GM23338 (cell line): Measurements from ENCODE around the gene MIEN1. TPM values are rescaled to one million over a fixed set of nuclear protein-coding genes. Genes with fewer than 3 reads are reported as not detected.
"Not testable (repeated sequence)": the region's sequence is repeated elsewhere in the genome, so short reads cannot be mapped to it uniquely, and the experiment has no call there.

Experiments
- ATAC-seq: fragments of 200-7000 bp; cut with Tn5 transposase; 3 replicates; pipeline ENCODE4 v1.9.1; 2020
- DNase-seq: peaks from one replicate; pipeline ENCODE4 v3.0.0-alpha.2; 2015; ENCODE audit warnings: low spot score
- H2AFZ ChIP-seq: fragments of 200-600 bp; sonication (generic); 2 replicates; pipeline ENCODE4 v1.8.0; 2016; ENCODE audit warnings: antibody characterized with exemption, mild to moderate bottlenecking, moderate library complexity
- H3F3A ChIP-seq: fragments of 200-600 bp; sonication (generic); replicated peaks from 2 replicates; pipeline ENCODE4 v1.8.0; 2017; ENCODE audit warnings: antibody characterized with exemption, mixed run types, low read depth
- H3K27ac ChIP-seq: fragments of 200-600 bp; sonication (generic); 2 replicates; pipeline ENCODE4 v1.6.1; 2016; ENCODE audit warnings: low read depth
- H3K27me3 ChIP-seq: fragments of 200-600 bp; sonication (generic); 2 replicates; pipeline ENCODE4 v1.8.0; 2016; ENCODE audit warnings: mild to moderate bottlenecking, mixed run types, moderate library complexity; ENCODE audit not compliant: insufficient read depth
- H3K36me3 ChIP-seq: fragments of 200-600 bp; sonication (generic); 2 replicates; pipeline ENCODE4 v1.8.0; 2016; ENCODE audit warnings: mild to moderate bottlenecking; ENCODE audit not compliant: insufficient read depth
- H3K4me1 ChIP-seq: fragments of 200-600 bp; sonication (generic); 2 replicates; pipeline ENCODE4 v1.8.0; 2016; ENCODE audit warnings: mild to moderate bottlenecking, moderate library complexity; ENCODE audit not compliant: insufficient read depth
- H3K4me2 ChIP-seq: fragments of 200-600 bp; sonication (generic); 2 replicates; pipeline ENCODE4 v1.7.1; 2017; ENCODE audit warnings: mixed run types
- H3K4me3 ChIP-seq: fragments of 200-600 bp; sonication (generic); 2 replicates; pipeline ENCODE4 v1.6.1; 2016; ENCODE audit warnings: mixed run types
- H3K79me2 ChIP-seq: fragments of 200-600 bp; sonication (generic); replicated peaks from 2 replicates; pipeline ENCODE4 v1.8.0; 2017; ENCODE audit warnings: mild to moderate bottlenecking; ENCODE audit not compliant: insufficient read depth
- H3K9me2 ChIP-seq: fragments of 200-600 bp; sonication (generic); 2 replicates; pipeline ENCODE4 v1.8.0; 2017; ENCODE audit not compliant: insufficient read depth
- H4K20me1 ChIP-seq: fragments of 200-600 bp; sonication (generic); replicated peaks from 2 replicates; pipeline ENCODE4 v1.8.0; 2017; ENCODE audit warnings: mild to moderate bottlenecking; ENCODE audit not compliant: insufficient read depth
- H3K27ac Mint-ChIP-seq: 2 replicates; pipeline ENCODE4 v1.8.0; 2020; ENCODE audit warnings: inconsistent platforms, mild to moderate bottlenecking, moderate library complexity, mixed read lengths
- H3K27me3 Mint-ChIP-seq: 3 replicates; pipeline ENCODE4 v1.8.0; 2022; ENCODE audit warnings: low read depth, mild to moderate bottlenecking, moderate library complexity, mixed read lengths, inconsistent platforms; ENCODE audit not compliant: insufficient read depth, poor library complexity
- H3K36me3 Mint-ChIP-seq: 3 replicates; pipeline ENCODE4 v1.8.0; 2021; ENCODE audit warnings: low read depth, mild to moderate bottlenecking, inconsistent platforms, moderate library complexity, mixed read lengths
- H3K4me1 Mint-ChIP-seq: 3 replicates; pipeline ENCODE4 v1.8.0; 2020; ENCODE audit warnings: mild to moderate bottlenecking, inconsistent platforms, mixed read lengths
- H3K4me3 Mint-ChIP-seq: 3 replicates; pipeline ENCODE4 v1.8.0; 2021; ENCODE audit warnings: moderate library complexity, mild to moderate bottlenecking, inconsistent platforms, mixed read lengths
- H3K9me3 Mint-ChIP-seq: 3 replicates; pipeline ENCODE4 v1.8.0; 2020; ENCODE audit warnings: moderate library complexity, mild to moderate bottlenecking, inconsistent platforms, mixed read lengths
- CREB1 ChIP-seq: fragments of 250-450 bp; sonication (Bioruptor Pico); IDR thresholded peaks from 2 replicates; pipeline ENCODE4 v1.5.0; 2020; ENCODE audit warnings: low read depth, mild to moderate bottlenecking, moderate library complexity
- EZH2 ChIP-seq: fragments of 200-600 bp; sonication (generic); IDR thresholded peaks from one replicate; pipeline ENCODE4 v1.8.0; 2017; ENCODE audit warnings: antibody characterized with exemption, mild to moderate bottlenecking, low read depth; ENCODE audit not compliant: unreplicated experiment
- EZH2phosphoT487 ChIP-seq: fragments of 200-600 bp; sonication (generic); IDR thresholded peaks from one replicate; pipeline ENCODE4 v1.8.1; 2018; ENCODE audit warnings: antibody characterized with exemption; ENCODE audit not compliant: unreplicated experiment
- JUNB ChIP-seq: IDR thresholded peaks from one replicate; pipeline ENCODE4 v1.6.1; 2016; ENCODE audit warnings: antibody characterized with exemption; ENCODE audit not compliant: unreplicated experiment
- STAT1 ChIP-seq: IDR thresholded peaks from one replicate; pipeline ENCODE4 v1.6.1; 2016; ENCODE audit warnings: antibody characterized with exemption; ENCODE audit not compliant: unreplicated experiment
- polyA plus RNA-seq: library from polyadenylated mRNA; unstranded; fragments of >200 nt; fragmentation: Nextera tagmentation; extraction: Ambion mirVana; gene quantifications from 2 replicates; pipeline ENCODE4 v1.2.1, GENCODE V29; 2016
- total RNA-seq: library from RNA; depleted of rRNA; stranded (reverse); fragments of >200 nt; shearing (Covaris generic); gene quantifications from 2 replicates; pipeline ENCODE4 v1.2.3, GENCODE V29; 2014
- TF ChIP-seq, protein P1 (sequence below), 2 experiments: fragments of 200-600 bp in 1 of 2; sonication (generic) in 1 of 2; conservative IDR thresholded peaks; 2 replicates each; pipeline versions ENCODE4 v1.5.1 to v1.6.1; 2016 to 2017; ENCODE audit warnings: antibody characterized with exemption in 2 of 2, low read depth in 2 of 2, mild to moderate bottlenecking in 2 of 2, moderate library complexity in 1 of 2
- TF ChIP-seq, protein P2 (sequence below): fragments of 250-450 bp; sonication (Bioruptor Pico); IDR thresholded peaks from 2 replicates; pipeline ENCODE4 v1.5.0; 2020; ENCODE audit warnings: mild to moderate bottlenecking, moderate library complexity
- TF ChIP-seq, protein P3 (sequence below): IDR thresholded peaks from 2 replicates; pipeline ENCODE4 v1.6.1; 2016; ENCODE audit warnings: antibody characterized with exemption

Gene MIEN1
- total and polyA plus RNA-seq, 2 experiments from 2014 or later = 37.1 to 91.8 TPM

DNA sequence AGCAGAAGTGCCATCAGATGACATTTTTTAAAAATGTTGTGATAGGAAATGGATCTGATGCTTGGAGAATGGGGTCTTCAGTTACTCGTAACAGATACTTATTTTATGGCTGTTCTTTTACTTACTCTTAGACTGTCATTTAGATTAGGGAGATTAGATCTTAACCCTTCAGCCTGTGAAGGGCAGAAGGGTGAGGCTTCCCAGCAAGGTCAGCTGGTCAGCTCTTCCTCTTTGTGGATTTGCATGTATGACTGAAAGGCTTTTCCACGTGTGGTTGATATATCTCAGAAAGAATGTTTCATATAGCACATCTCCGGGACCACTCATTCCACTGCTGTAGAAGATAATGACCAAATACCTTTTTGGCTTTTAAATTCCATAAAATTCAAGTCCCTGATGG, 34.8 kb upstream of the MIEN1 start (continued):
- TF ChIP-seq, protein P1, sequence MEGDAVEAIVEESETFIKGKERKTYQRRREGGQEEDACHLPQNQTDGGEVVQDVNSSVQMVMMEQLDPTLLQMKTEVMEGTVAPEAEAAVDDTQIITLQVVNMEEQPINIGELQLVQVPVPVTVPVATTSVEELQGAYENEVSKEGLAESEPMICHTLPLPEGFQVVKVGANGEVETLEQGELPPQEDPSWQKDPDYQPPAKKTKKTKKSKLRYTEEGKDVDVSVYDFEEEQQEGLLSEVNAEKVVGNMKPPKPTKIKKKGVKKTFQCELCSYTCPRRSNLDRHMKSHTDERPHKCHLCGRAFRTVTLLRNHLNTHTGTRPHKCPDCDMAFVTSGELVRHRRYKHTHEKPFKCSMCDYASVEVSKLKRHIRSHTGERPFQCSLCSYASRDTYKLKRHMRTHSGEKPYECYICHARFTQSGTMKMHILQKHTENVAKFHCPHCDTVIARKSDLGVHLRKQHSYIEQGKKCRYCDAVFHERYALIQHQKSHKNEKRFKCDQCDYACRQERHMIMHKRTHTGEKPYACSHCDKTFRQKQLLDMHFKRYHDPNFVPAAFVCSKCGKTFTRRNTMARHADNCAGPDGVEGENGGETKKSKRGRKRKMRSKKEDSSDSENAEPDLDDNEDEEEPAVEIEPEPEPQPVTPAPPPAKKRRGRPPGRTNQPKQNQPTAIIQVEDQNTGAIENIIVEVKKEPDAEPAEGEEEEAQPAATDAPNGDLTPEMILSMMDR (conservative IDR thresholded peaks at IDR 0.05; ENCODE audit: low read depth in 2 of 2) = no peak
- TF ChIP-seq STAT1 (no peak), JUNB (no peak)

DNA sequence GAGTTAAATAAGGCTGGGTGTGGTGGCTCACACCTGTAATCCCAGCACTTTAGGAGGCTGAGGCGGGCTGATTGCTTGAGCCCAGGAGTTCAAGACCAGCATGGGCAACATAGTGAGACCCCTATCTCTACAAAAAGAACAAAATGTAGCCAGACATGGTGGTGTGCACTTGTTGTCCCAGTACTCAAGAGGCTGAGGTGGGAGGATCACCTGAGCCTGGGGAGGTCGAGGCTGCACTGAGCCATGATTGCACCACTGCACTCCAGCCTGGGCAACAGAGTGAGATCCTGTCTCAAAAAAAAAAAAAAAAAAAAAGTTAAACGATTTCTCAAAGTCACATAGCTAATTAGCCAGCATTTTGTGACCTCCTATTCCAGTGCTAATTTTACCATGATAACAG, 33.8 kb upstream of the MIEN1 start:
- not testable (repeated sequence) for H3K4me1 ChIP-seq, H3K9me3 Mint-ChIP-seq, H2AFZ ChIP-seq, H3K36me3 Mint-ChIP-seq, H3K4me2 ChIP-seq, H3K4me3 ChIP-seq, H3K27me3 ChIP-seq, H3K36me3 ChIP-seq, H3K27me3 Mint-ChIP-seq, H3F3A ChIP-seq, DNase-seq, H3K27ac ChIP-seq, H4K20me1 ChIP-seq, H3K27ac Mint-ChIP-seq, H3K4me3 Mint-ChIP-seq, H3K79me2 ChIP-seq, H3K9me2 ChIP-seq, H3K4me1 Mint-ChIP-seq, ATAC-seq

DNA sequence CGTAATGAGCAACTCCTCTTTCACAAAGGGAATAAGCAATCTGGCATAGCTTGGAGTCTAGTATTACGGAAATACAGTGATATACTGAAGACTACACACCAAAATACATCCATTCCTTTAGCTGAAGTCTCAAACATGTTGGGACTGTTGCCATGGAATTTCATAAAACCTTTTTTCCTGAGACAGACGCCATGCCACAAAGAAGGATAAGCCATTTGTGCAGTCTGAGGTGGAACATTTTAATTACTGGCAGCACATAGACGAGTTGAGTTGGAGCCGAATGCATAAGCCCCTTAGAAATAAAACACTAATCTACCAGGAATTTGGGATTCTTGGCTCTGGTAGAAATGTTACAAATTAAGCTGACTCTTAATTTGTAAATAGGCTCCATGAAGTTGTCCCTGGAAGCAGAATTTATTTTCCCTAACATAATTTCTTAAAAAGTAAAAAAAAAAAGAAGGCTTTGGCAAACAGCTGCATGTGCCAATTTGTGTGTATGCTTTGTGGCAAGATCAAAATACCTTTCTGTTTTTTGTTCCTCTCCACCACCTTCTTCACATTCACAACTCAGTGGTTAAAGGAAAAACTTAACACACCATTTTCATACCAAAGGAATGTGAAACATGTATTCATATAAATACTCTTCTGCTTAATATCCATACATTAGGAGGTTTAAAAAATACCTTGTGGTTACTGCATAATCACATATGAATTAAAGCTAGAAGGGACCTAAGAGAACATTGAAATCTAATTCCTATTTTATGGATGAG, 32.9 kb upstream of the MIEN1 start:
- no peaks in the 10 kb centered on the region; the same call in 1 of the 2 replicates for H4K20me1 ChIP-seq
- Mint-ChIP-seq H3K36me3 (no peaks in the 10 kb centered on the region), H3K4me1 (peaks cover 3% of the 10 kb centered on the region; the same call in 2 of the 3 replicates), H3K4me3 (no peak overlapping the region), H3K9me3 (no peaks in the 10 kb centered on the region), H3K27me3 (peaks cover 9% of the 10 kb centered on the region), H3K27ac (no peak overlapping the region)
- H3K4me1 ChIP-seq = no peaks in the 10 kb centered on the region
- no peak overlapping the region for H3K4me2 ChIP-seq
- ATAC-seq = no peak
- DNase-seq = no peak
- H3K27ac ChIP-seq = no peak overlapping the region
- H3F3A ChIP-seq = no peaks in the 10 kb centered on the region
- no peaks in the 10 kb centered on the region for H3K79me2 ChIP-seq
- H3K9me2 ChIP-seq = no peaks in the 10 kb centered on the region
- H3K36me3 ChIP-seq = no peaks in the 10 kb centered on the region
- H3K4me3 ChIP-seq = no peak overlapping the region
- peak overlapping the region; percentile 73 for H2AFZ ChIP-seq
- H3K27me3 ChIP-seq = no peaks in the 10 kb centered on the region
- TF ChIP-seq, protein P2, sequence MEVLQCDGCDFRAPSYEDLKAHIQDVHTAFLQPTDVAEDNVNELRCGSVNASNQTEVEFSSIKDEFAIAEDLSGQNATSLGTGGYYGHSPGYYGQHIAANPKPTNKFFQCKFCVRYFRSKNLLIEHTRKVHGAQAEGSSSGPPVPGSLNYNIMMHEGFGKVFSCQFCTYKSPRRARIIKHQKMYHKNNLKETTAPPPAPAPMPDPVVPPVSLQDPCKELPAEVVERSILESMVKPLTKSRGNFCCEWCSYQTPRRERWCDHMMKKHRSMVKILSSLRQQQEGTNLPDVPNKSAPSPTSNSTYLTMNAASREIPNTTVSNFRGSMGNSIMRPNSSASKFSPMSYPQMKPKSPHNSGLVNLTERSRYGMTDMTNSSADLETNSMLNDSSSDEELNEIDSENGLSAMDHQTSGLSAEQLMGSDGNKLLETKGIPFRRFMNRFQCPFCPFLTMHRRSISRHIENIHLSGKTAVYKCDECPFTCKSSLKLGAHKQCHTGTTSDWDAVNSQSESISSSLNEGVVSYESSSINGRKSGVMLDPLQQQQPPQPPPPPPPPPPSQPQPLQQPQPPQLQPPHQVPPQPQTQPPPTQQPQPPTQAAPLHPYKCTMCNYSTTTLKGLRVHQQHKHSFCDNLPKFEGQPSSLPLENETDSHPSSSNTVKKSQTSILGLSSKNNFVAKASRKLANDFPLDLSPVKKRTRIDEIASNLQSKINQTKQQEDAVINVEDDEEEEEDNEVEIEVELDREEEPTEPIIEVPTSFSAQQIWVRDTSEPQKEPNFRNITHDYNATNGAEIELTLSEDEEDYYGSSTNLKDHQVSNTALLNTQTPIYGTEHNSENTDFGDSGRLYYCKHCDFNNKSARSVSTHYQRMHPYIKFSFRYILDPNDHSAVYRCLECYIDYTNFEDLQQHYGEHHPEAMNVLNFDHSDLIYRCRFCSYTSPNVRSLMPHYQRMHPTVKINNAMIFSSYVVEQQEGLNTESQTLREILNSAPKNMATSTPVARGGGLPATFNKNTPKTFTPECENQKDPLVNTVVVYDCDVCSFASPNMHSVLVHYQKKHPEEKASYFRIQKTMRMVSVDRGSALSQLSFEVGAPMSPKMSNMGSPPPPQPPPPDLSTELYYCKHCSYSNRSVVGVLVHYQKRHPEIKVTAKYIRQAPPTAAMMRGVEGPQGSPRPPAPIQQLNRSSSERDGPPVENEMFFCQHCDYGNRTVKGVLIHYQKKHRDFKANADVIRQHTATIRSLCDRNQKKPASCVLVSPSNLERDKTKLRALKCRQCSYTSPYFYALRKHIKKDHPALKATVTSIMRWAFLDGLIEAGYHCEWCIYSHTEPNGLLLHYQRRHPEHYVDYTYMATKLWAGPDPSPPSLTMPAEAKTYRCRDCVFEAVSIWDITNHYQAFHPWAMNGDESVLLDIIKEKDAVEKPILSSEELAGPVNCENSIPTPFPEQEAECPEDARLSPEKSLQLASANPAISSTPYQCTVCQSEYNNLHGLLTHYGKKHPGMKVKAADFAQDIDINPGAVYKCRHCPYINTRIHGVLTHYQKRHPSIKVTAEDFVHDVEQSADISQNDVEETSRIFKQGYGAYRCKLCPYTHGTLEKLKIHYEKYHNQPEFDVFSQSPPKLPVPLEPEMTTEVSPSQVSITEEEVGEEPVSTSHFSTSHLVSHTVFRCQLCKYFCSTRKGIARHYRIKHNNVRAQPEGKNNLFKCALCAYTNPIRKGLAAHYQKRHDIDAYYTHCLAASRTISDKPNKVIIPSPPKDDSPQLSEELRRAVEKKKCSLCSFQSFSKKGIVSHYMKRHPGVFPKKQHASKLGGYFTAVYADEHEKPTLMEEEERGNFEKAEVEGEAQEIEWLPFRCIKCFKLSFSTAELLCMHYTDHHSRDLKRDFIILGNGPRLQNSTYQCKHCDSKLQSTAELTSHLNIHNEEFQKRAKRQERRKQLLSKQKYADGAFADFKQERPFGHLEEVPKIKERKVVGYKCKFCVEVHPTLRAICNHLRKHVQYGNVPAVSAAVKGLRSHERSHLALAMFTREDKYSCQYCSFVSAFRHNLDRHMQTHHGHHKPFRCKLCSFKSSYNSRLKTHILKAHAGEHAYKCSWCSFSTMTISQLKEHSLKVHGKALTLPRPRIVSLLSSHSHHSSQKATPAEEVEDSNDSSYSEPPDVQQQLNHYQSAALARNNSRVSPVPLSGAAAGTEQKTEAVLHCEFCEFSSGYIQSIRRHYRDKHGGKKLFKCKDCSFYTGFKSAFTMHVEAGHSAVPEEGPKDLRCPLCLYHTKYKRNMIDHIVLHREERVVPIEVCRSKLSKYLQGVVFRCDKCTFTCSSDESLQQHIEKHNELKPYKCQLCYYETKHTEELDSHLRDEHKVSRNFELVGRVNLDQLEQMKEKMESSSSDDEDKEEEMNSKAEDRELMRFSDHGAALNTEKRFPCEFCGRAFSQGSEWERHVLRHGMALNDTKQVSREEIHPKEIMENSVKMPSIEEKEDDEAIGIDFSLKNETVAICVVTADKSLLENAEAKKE = no peak
- no peak for TF ChIP-seq EZH2
- no peak for TF ChIP-seq EZH2phosphoT487
- no peak for TF ChIP-seq CREB1 (CRISPR knock-in tag)
- TF ChIP-seq, protein P3, sequence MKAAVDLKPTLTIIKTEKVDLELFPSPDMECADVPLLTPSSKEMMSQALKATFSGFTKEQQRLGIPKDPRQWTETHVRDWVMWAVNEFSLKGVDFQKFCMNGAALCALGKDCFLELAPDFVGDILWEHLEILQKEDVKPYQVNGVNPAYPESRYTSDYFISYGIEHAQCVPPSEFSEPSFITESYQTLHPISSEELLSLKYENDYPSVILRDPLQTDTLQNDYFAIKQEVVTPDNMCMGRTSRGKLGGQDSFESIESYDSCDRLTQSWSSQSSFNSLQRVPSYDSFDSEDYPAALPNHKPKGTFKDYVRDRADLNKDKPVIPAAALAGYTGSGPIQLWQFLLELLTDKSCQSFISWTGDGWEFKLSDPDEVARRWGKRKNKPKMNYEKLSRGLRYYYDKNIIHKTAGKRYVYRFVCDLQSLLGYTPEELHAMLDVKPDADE = no peak
- no peak for TF ChIP-seq JUNB
